ENCODE data around the gene SAFB2. TPM values are rescaled to one million over a fixed set of nuclear protein-coding genes. Genes with fewer than 3 reads are reported as not detected.

SAFB2 gene
- total and polyA plus RNA-seq, 10 of the 15 experiments (the other 5 are each of a cell fraction or from before 2014, with no cell fraction given): 4.5 to 89.2 (median 42.9) TPM

GRCh38 chr19:5600797-5601196 lies 21.8 kb downstream of the SAFB2 start:
- ChIA-PET RAD21 (ENCODE audit: unreplicated experiment) (no interaction called here), SMC1A (ENCODE audit: uncharacterized antibody, unreplicated experiment) (no interaction called here), CTCF (no interaction called here), POLR2A (no interaction called here)
- Histone ChIP-seq H3K36me3 (ENCODE audit: control insufficient read depth in 2 of 2, insufficient read depth in 2 of 2, low read length in 1 of 2) (peaks cover 23 to 58% of the 10 kb centered on the region in 2 experiments), H3K4me3 (no peak overlapping the region), H2AFZ (ENCODE audit: control insufficient read depth, low read depth, low read length) (no peak overlapping the region), H3K79me2 (ENCODE audit: control insufficient read depth, insufficient read depth, low read length) (no peaks in the 10 kb centered on the region), H4K20me1 (ENCODE audit: control insufficient read depth, insufficient read depth) (no peaks in the 10 kb centered on the region; the same call in 1 of the 2 replicates), H3K27ac (ENCODE audit: control insufficient read depth, insufficient read depth) (no peak overlapping the region), H3K4me2 (ENCODE audit: control insufficient read depth, insufficient read depth) (no peak overlapping the region), H3K9ac (ENCODE audit: control insufficient read depth, insufficient read depth, low read length) (no peak overlapping the region), H3K27me3 (replicated peaks in 1 of 2; ENCODE audit: control insufficient read depth in 2 of 2, insufficient read depth in 2 of 2, low read length in 1 of 2) (no peaks in the 10 kb centered on the region), H3K9me3 (replicated peaks; ENCODE audit: control insufficient read depth, insufficient read depth, low read length) (no peaks in the 10 kb centered on the region), H3K4me1 (ENCODE audit: control insufficient read depth, insufficient read depth, low read length) (no peaks in the 10 kb centered on the region)
- intact Hi-C loops (cut with micrococcal nuclease; ENCODE audit: unreplicated experiment) (no loop called here), in situ Hi-C loops (cut with MboI) (no loop called here)
- DNase-seq (ENCODE audit: low read depth, low spot score) (no peak), ATAC-seq (no peak), FAIRE-seq (no peak)
- 92% methylated on average over 8 of the region's 8 CpGs for WGBS (ENCODE audit: insufficient coverage, insufficient replicate concordance, low lambda C conversion rate, missing lambda C conversion rate)
- no TSS peak for BruUV-seq (replicated peaks)
- TF ChIP-seq BACH1 (IDR thresholded peaks at IDR 0.05; ENCODE audit: borderline replicate concordance) (no peak), CTCF (IDR thresholded peaks at IDR 0.05 in 2 of 3, conservative IDR thresholded peaks at IDR 0.05 in 1 of 3; ENCODE audit: control insufficient read depth in 2 of 3, extremely low read depth in 1 of 3, insufficient read depth in 1 of 3, low read depth in 3 of 3, low read length in 3 of 3) (no peak), HDAC6 (IDR thresholded peaks at IDR 0.05; ENCODE audit: unreplicated experiment) (no peak), PKNOX1 (IDR thresholded peaks at IDR 0.05) (no peak), ZNF217 (IDR thresholded peaks at IDR 0.05) (no peak), POLR2AphosphoS5 (IDR thresholded peaks at IDR 0.05; ENCODE audit: low read length) (no peak), REST (IDR thresholded peaks at IDR 0.05; ENCODE audit: low read depth, low read length) (no peak), ATF3 (IDR thresholded peaks at IDR 0.05; ENCODE audit: borderline replicate concordance, extremely low read depth, low read depth, low read length) (no peak), JUNB (IDR thresholded peaks at IDR 0.05) (no peak), BRCA1 (IDR thresholded peaks at IDR 0.05; ENCODE audit: low read depth, low read length) (no peak), IKZF1 (conservative IDR thresholded peaks at IDR 0.05) (no peak), EGR1 (IDR thresholded peaks at IDR 0.05; ENCODE audit: borderline replicate concordance in 1 of 2, low read depth in 2 of 2, low read length in 2 of 2) (no peak), ZBTB40 (IDR thresholded peaks at IDR 0.05; ENCODE audit: borderline replicate concordance) (no peak)
